Subcutaneous adipose tissue (tissue), 4 donors: ENCODE data around the gene GALR3. TPM values are rescaled to one million over a fixed set of nuclear protein-coding genes. Genes with fewer than 3 reads are reported as not detected.

Experiments
- CTCF ChIP-seq: fragments of 450-650 bp; IDR thresholded peaks from one replicate; pipeline ENCODE4 v1.5.1; 2016; ENCODE audit warnings: low read depth, mild to moderate bottlenecking, control low read depth, antibody characterized with exemption, moderate library complexity
- small RNA-seq: library from RNA; depleted of rRNA; stranded (forward); fragments of <200 nt; gene quantifications from one replicate; pipeline ENCODE3, GENCODE V24; 2016
- total RNA-seq, 4 donors: library from RNA; depleted of rRNA; stranded (reverse); fragments of >200 nt; gene quantifications; one replicate each; pipeline ENCODE4 v1.1.0, GENCODE V29; 2016

Gene GALR3
- total RNA-seq, 4 donors from 2014 or later: not detected

- no peak for TF ChIP-seq CTCF
Measured at GRCh38 chr22:37870273-37870672, 47.1 kb downstream of the GALR3 start.

Small RNAs within 50 kb of the gene (small RNA-seq; reads per million reads assigned to genes)
- gene MIR659: not detected

Other genes starting within 250 kb of the GALR3 start
- 1 to 10 TPM in 1 of 4 donors, not detected in 3; 1.3 TPM for gene LGALS2, start 243.3 kb upstream of the GALR3 start, total RNA-seq
- gene GGA1, start 214.5 kb upstream of the GALR3 start, total RNA-seq: 10 to 100 TPM; 13.7 to 48.8 (median 35.5) TPM
- gene SH3BP1, start 183.7 kb upstream of the GALR3 start, total RNA-seq: 10 to 100 TPM in 2 of 4 donors, 1 to 10 TPM in 2; 4.3 to 21.2 (median 7.8) TPM
- 1 to 10 TPM; 2.4 to 4.1 (median 2.5) TPM for gene PDXP, start 164.7 kb upstream of the GALR3 start, total RNA-seq
- gene LGALS1, start 147.7 kb upstream of the GALR3 start, total RNA-seq: 1,000 to 10,000 TPM; 2,452 to 3,056 (median 2,775) TPM
- 10 to 100 TPM; 18.7 to 35.8 (median 21.4) TPM for gene NOL12, start 137.0 kb upstream of the GALR3 start, total RNA-seq
- 100 to 1,000 TPM in 1 of 4 donors, 10 to 100 TPM in 3; 46.6 to 160 (median 77.6) TPM for gene TRIOBP, start 126.3 kb upstream of the GALR3 start, total RNA-seq
- 10 to 100 TPM in 2 of 4 donors, 1 to 10 TPM in 2; 5.9 to 27.1 (median 9.8) TPM for gene GCAT, start 15.4 kb upstream of the GALR3 start, total RNA-seq
- 10 to 100 TPM; 12.7 to 27.7 (median 24.7) TPM for gene ANKRD54, start 21.0 kb downstream of the GALR3 start, total RNA-seq
- 100 to 1,000 TPM; 271 to 369 (median 304) TPM for gene EIF3L, start 26.0 kb downstream of the GALR3 start, total RNA-seq
- 10 to 100 TPM in 1 of 4 donors, 1 to 10 TPM in 3; 6.2 to 24.5 (median 8.0) TPM for gene MICALL1, start 82.9 kb downstream of the GALR3 start, total RNA-seq
- 1 to 10 TPM in 2 of 4 donors, under 1 TPM in 1, not detected in 1; 0.68 to 2.1 (median 1.3) TPM for gene C22orf23, start 130.2 kb downstream of the GALR3 start, total RNA-seq
- 10 to 100 TPM; 49.3 to 93.9 (median 67.8) TPM for gene POLR2F, start 130.3 kb downstream of the GALR3 start, total RNA-seq
- gene SOX10, start 161.2 kb downstream of the GALR3 start, total RNA-seq: under 1 TPM in 1 of 4 donors, not detected in 3; 0.19 TPM
- gene PICK1, start 234.0 kb downstream of the GALR3 start, total RNA-seq: 10 to 100 TPM; 12.9 to 42.1 (median 33.3) TPM